ENCODE data around the gene PPAN. TPM values are rescaled to one million over a fixed set of nuclear protein-coding genes. Genes with fewer than 3 reads are reported as not detected.

Gene PPAN
- total RNA-seq, 1 donor from 2014 or later = 39.6 TPM

DNA sequence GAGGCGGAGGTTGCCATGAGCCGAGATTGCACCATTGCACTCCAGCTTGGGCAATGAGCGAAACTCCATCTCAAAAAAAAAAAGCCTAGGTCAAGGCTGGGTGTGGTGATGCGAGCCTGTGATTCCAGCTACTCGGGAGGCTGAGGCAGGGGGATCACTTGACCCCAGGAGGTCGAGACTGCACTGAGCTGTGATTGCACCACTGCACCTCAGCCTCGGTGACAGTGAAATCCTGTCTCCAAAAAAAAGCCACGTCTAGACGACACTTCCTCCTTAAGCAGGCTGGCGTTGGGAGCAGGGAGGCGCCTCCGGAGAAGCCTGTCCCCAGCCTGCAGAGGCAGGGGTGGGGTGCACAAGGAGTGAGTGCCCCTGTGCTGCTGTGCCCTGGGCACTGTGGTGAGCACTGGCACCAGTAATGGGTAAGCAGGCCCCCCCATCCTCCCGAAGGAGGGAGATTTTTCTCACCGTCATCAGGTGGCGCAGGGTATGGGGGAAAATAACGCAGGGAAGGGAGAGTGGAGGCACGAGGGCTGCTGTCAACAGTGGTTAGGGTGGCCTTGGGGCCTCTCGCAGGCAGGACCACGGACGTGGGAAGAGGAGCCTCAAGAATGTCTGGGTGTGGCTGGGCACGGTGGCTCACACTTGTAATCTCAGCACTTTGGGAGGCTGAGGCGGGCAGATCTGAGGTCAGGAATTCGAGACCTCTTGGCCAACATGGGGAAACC, 6.0 kb downstream of the PPAN start:
- H3K4me1 Mint-ChIP-seq (ENCODE audit: unreplicated experiment) = peaks cover 5% of the 10 kb centered on the region
- TF ChIP-seq CTCF (IDR thresholded peaks at IDR 0.05; ENCODE audit: unreplicated experiment) = no peak
- DNase-seq (ENCODE audit: low spot score) = no peak
- peaks cover 39% of the 10 kb centered on the region for H3K36me3 Mint-ChIP-seq (ENCODE audit: low read depth, unreplicated experiment)
- H3K27ac Mint-ChIP-seq (ENCODE audit: unreplicated experiment) = peak overlapping the region; percentile 31
- H3K9me3 Mint-ChIP-seq (ENCODE audit: unreplicated experiment) = no peaks in the 10 kb centered on the region
- H3K27me3 Mint-ChIP-seq (ENCODE audit: unreplicated experiment) = peaks cover 20% of the 10 kb centered on the region
- no peak overlapping the region for H3K4me3 Mint-ChIP-seq (ENCODE audit: unreplicated experiment)

DNA sequence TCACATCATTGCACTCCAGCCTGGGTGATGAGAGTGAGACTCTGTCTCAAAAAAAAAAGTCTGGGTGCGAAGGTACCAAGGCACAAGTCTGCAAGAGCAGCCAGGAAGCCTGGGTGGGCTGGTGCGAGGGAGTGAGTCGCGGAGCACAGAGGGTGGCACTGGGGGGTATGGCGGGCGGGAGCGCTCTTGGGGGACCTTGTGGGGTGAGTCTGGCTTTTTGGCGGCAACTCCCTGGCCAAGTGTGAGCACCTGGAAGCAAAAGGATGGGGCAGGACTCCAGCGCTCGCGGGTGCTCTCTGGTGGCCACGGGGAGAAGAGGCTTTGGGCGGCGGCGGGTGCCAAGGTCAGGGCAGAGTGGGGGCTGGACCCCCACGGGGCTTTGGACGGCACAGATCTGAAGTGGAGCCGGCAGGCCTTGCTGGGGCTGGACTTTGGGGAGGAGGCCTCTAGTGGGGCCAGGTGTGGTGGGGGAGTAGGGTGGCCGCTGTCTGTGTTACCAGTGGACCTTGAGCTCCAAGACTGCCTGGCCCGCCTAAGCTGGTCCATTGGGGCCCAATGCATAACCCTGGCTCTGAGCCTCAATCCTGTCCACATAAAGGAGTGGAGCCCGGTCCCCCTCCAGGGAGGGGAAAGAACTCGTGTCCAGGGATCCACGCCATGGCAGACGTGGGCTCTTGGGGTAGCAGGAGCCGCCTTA, 6.9 kb downstream of the PPAN start:
- TF ChIP-seq CTCF (IDR thresholded peaks at IDR 0.05; ENCODE audit: unreplicated experiment) = peak; percentile 23
- H3K27me3 Mint-ChIP-seq (ENCODE audit: unreplicated experiment) = peaks cover 20% of the 10 kb centered on the region
- peaks cover 3% of the 10 kb centered on the region for H3K4me1 Mint-ChIP-seq (ENCODE audit: unreplicated experiment)
- H3K4me3 Mint-ChIP-seq (ENCODE audit: unreplicated experiment) = peak overlapping the region; percentile 59
- no peaks in the 10 kb centered on the region for H3K9me3 Mint-ChIP-seq (ENCODE audit: unreplicated experiment)
- H3K36me3 Mint-ChIP-seq (ENCODE audit: low read depth, unreplicated experiment) = peaks cover 40% of the 10 kb centered on the region
- DNase-seq (ENCODE audit: low spot score) = peak; percentile 65
- no peak overlapping the region for H3K27ac Mint-ChIP-seq (ENCODE audit: unreplicated experiment)

DNA sequence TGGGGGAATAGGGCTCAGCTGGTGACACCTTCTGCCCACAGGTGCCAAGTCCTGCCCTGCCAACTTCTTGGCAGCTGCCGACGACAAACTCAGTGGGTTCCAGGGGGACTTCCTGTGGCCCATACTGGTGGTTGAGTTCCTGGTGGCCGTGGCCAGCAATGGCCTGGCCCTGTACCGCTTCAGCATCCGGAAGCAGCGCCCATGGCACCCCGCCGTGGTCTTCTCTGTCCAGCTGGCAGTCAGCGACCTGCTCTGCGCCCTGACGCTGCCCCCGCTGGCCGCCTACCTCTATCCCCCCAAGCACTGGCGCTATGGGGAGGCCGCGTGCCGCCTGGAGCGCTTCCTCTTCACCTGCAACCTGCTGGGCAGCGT, 7.4 kb downstream of the PPAN start:
- no peaks in the 10 kb centered on the region for H3K9me3 Mint-ChIP-seq (ENCODE audit: unreplicated experiment)
- no peak for DNase-seq (ENCODE audit: low spot score)
- peaks cover 40% of the 10 kb centered on the region for H3K36me3 Mint-ChIP-seq (ENCODE audit: low read depth, unreplicated experiment)
- no peak for TF ChIP-seq CTCF (IDR thresholded peaks at IDR 0.05; ENCODE audit: unreplicated experiment)
- H3K27me3 Mint-ChIP-seq (ENCODE audit: unreplicated experiment) = peaks cover 21% of the 10 kb centered on the region
- no peak overlapping the region for H3K4me3 Mint-ChIP-seq (ENCODE audit: unreplicated experiment)
- H3K4me1 Mint-ChIP-seq (ENCODE audit: unreplicated experiment) = peaks cover 3% of the 10 kb centered on the region
- H3K27ac Mint-ChIP-seq (ENCODE audit: unreplicated experiment) = no peak overlapping the region

- no peak overlapping the region for H3K4me3 Mint-ChIP-seq (ENCODE audit: unreplicated experiment)
- H3K36me3 Mint-ChIP-seq (ENCODE audit: low read depth, unreplicated experiment) = peaks cover 40% of the 10 kb centered on the region
- no peaks in the 10 kb centered on the region for H3K9me3 Mint-ChIP-seq (ENCODE audit: unreplicated experiment)
- peaks cover 7% of the 10 kb centered on the region for H3K4me1 Mint-ChIP-seq (ENCODE audit: unreplicated experiment)
- peaks cover 25% of the 10 kb centered on the region for H3K27me3 Mint-ChIP-seq (ENCODE audit: unreplicated experiment)
- H3K27ac Mint-ChIP-seq (ENCODE audit: unreplicated experiment) = peak overlapping the region; percentile 70
- no peak for DNase-seq (ENCODE audit: low spot score)
- TF ChIP-seq CTCF (IDR thresholded peaks at IDR 0.05; ENCODE audit: unreplicated experiment) = no peak
Measured at GRCh38 chr19:10113964-10114650, 7.9 kb downstream of the PPAN start.

All from endothelial cell (in vitro differentiated cells).